GM06990 (cell line): Measurements from ENCODE around the gene CFAP68.
"Not testable (repeated sequence)": the region's sequence is repeated elsewhere in the genome, so short reads cannot be mapped to it uniquely, and the experiment has no call there.

Source experiments
- DNase-seq: peaks from one replicate; pipeline ENCODE4 v3.0.0-alpha.2; 2011; ENCODE audit not compliant: insufficient read length; ENCODE audit errors: extremely low read depth
- H3K27me3 ChIP-seq: replicated peaks from 2 replicates; pipeline ENCODE4 v1.6.0; 2011; ENCODE audit warnings: low read length; ENCODE audit not compliant: control insufficient read depth, insufficient read depth
- H3K36me3 ChIP-seq: 2 replicates; pipeline ENCODE4 v1.5.1; 2011; ENCODE audit warnings: low read length; ENCODE audit not compliant: control insufficient read depth, insufficient read depth
- H3K4me3 ChIP-seq: replicated peaks from 2 replicates; pipeline ENCODE4 v1.5.1; 2011; ENCODE audit warnings: low read depth, mild to moderate bottlenecking, control low read depth, low read length
- TF ChIP-seq, protein P1 (sequence below): IDR thresholded peaks from 2 replicates; pipeline ENCODE4 v1.5.1; 2011; ENCODE audit warnings: low read length, control low read depth, mild to moderate bottlenecking, inconsistent platforms; ENCODE audit not compliant: insufficient read depth, poor library complexity, severe bottlenecking

The CFAP68 gene

GRCh38 chr11:111870522-111870885 is 8.8 kb upstream of the CFAP68 start:
- Histone ChIP-seq H3K36me3 (peaks cover 6% of the 10 kb centered on the region), H3K27me3 (no peaks in the 10 kb centered on the region), H3K4me3 (peak overlapping the region; percentile 70)
- no peak for DNase-seq
- TF ChIP-seq, protein P1, sequence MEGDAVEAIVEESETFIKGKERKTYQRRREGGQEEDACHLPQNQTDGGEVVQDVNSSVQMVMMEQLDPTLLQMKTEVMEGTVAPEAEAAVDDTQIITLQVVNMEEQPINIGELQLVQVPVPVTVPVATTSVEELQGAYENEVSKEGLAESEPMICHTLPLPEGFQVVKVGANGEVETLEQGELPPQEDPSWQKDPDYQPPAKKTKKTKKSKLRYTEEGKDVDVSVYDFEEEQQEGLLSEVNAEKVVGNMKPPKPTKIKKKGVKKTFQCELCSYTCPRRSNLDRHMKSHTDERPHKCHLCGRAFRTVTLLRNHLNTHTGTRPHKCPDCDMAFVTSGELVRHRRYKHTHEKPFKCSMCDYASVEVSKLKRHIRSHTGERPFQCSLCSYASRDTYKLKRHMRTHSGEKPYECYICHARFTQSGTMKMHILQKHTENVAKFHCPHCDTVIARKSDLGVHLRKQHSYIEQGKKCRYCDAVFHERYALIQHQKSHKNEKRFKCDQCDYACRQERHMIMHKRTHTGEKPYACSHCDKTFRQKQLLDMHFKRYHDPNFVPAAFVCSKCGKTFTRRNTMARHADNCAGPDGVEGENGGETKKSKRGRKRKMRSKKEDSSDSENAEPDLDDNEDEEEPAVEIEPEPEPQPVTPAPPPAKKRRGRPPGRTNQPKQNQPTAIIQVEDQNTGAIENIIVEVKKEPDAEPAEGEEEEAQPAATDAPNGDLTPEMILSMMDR, result no peak

- TF ChIP-seq, protein P1, result no peak
- DNase-seq, result peak; percentile 89
- Histone ChIP-seq H3K27me3 (no peaks in the 10 kb centered on the region), H3K4me3 (peak within 1 kb of the TSS; percentile 70), H3K36me3 (peaks cover 8% of the 10 kb centered on the region)
Measured at GRCh38 chr11:111870886-111871692, 8.3 kb upstream of the CFAP68 start, which contains the start of gene ALG9. TSS of gene ALG9 (minus strand) at chr11:111871581. CDS start at chr11:111871482, 99 bp downstream.

- H3K4me3 ChIP-seq, result peak overlapping the region; percentile 70
Measured at GRCh38 chr11:111871693-111872161, 7.6 kb upstream of the CFAP68 start.

DNA sequence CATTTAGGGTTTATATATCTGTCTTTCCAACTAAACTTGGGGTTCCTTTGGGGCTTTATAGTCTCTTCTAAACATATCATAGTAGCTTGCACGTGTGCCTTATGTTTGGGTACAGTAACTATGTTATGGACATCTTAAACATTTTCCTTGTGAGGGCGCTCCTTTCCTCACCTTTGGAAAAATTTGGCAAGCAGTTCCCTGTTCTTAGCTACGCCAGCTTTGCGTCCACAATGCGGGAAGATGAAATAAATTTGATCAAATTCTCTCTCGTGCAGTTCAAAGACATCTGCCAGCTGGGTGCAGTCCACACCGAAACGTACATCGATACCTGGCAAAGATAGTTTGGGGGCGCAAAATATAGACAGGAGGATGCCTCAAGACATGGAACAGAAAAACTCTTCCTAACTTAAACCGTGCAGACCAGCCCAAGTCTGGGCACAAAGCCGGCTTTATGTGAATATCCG is 924 bp upstream of the CFAP68 start:
- no peak for DNase-seq
- TF ChIP-seq, protein P1, result no peak

More at GRCh38 chr11:111871693-111872161, 7.6 kb upstream of the CFAP68 start:
- TF ChIP-seq, protein P1, result no peak
- Histone ChIP-seq H3K36me3 (peaks cover 6% of the 10 kb centered on the region), H3K27me3 (no peaks in the 10 kb centered on the region)
- DNase-seq, result peak; percentile 3

GRCh38 chr11:111879637-111879960 is 258 bp downstream of the CFAP68 start:
- TF ChIP-seq, protein P1, result no peak
- Histone ChIP-seq H3K27me3 (no peaks in the 10 kb centered on the region), H3K4me3 (peak overlapping the region; percentile 87), H3K36me3 (peaks cover 3% of the 10 kb centered on the region; the same call in 1 of the 2 replicates)
- no peak for DNase-seq

More for the DNA sequence above, 924 bp upstream of the CFAP68 start:
- Histone ChIP-seq H3K4me3 (peak overlapping the region; percentile 87), H3K27me3 (no peaks in the 10 kb centered on the region), H3K36me3 (peaks cover 3% of the 10 kb centered on the region; the same call in 1 of the 2 replicates)

- no peak for DNase-seq
- Histone ChIP-seq H3K36me3 (no peaks in the 10 kb centered on the region), H3K27me3 (no peaks in the 10 kb centered on the region), H3K4me3 (no peak overlapping the region)
- TF ChIP-seq, protein P1, result no peak
Measured at GRCh38 chr11:111882202-111882601, 2.9 kb downstream of the CFAP68 start.

DNA sequence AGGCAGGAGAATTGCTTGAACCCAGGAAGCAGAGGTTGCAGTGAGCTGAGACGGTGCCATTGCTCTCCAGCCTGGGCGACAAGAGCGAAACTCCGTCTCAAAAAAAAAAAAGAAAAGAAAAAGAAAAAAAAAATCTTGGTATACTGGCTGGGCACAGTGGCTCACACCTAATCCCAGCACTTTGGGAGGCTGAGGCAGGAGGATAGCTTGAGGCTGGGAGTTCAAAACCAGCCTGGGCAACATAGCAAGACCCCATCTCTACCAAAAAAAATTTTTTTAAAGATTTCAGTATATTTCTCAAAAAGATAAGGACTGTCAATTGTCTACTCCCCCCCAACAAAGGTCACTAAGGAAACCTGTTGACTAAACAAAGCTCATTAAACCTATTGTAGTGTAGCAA is 5.7 kb downstream of the CFAP68 start:
- not testable (repeated sequence) for H3K36me3 ChIP-seq, H3K27me3 ChIP-seq, H3K4me3 ChIP-seq, DNase-seq
